ENCODE measurements around the gene ITGBL1.

The ITGBL1 gene

DNA sequence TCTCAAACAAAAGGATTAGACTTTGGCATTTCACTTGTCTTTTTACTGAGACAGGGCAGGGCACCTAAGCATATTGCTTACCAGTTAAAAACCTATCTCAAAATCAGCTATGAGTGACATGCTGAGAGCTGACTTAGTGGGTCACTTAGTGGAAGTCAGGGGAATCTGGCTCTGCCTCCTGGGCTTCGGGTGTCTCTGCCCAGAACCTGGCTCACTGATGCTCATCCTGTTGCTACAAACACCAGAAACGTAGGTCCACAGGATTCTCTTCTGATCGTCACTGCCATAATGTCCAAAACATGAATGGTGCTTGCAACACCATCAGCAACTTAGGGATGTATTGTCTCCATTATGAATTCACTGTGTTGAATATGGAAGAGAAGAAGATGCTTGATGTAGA is 276.1 kb downstream of the ITGBL1 start:
- no peak overlapping the region for H3K4me3 ChIP-seq (ENCODE audit: insufficient read depth, low read length, poor library complexity, severe bottlenecking)
- H4K20me1 ChIP-seq (ENCODE audit: low read depth, low read length), result no peaks in the 10 kb centered on the region
- H3K9ac ChIP-seq (ENCODE audit: low read length), result no peak overlapping the region
- H3K9me3 ChIP-seq (ENCODE audit: insufficient read depth, low read length), result no peaks in the 10 kb centered on the region
- no peak overlapping the region for H3K4me2 ChIP-seq (ENCODE audit: low read depth, low read length, poor library complexity, severe bottlenecking)
- H3F3A ChIP-seq (ENCODE audit: insufficient read depth), result no peaks in the 10 kb centered on the region
- no peak overlapping the region for H3K27ac ChIP-seq (ENCODE audit: low read depth, low read length)
- no peak overlapping the region for H2AFZ ChIP-seq (ENCODE audit: low read depth, low read length, severe bottlenecking)
- H3K36me3 ChIP-seq (ENCODE audit: low read length), result no peaks in the 10 kb centered on the region
- H3K9me2 ChIP-seq (replicated peaks; ENCODE audit: insufficient read depth, low read length), result no peaks in the 10 kb centered on the region
- TF ChIP-seq EZH2phosphoT487 (conservative IDR thresholded peaks at IDR 0.05; ENCODE audit: low read length), result no peak
- TF ChIP-seq, protein P1, sequence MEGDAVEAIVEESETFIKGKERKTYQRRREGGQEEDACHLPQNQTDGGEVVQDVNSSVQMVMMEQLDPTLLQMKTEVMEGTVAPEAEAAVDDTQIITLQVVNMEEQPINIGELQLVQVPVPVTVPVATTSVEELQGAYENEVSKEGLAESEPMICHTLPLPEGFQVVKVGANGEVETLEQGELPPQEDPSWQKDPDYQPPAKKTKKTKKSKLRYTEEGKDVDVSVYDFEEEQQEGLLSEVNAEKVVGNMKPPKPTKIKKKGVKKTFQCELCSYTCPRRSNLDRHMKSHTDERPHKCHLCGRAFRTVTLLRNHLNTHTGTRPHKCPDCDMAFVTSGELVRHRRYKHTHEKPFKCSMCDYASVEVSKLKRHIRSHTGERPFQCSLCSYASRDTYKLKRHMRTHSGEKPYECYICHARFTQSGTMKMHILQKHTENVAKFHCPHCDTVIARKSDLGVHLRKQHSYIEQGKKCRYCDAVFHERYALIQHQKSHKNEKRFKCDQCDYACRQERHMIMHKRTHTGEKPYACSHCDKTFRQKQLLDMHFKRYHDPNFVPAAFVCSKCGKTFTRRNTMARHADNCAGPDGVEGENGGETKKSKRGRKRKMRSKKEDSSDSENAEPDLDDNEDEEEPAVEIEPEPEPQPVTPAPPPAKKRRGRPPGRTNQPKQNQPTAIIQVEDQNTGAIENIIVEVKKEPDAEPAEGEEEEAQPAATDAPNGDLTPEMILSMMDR (IDR thresholded peaks at IDR 0.05; ENCODE audit: insufficient read depth, low read length, poor library complexity, severe bottlenecking), result no peak
- H3K79me2 ChIP-seq (ENCODE audit: insufficient read depth, low read length), result no peaks in the 10 kb centered on the region
- H3K27me3 ChIP-seq (ENCODE audit: low read length), result no peaks in the 10 kb centered on the region

DNA sequence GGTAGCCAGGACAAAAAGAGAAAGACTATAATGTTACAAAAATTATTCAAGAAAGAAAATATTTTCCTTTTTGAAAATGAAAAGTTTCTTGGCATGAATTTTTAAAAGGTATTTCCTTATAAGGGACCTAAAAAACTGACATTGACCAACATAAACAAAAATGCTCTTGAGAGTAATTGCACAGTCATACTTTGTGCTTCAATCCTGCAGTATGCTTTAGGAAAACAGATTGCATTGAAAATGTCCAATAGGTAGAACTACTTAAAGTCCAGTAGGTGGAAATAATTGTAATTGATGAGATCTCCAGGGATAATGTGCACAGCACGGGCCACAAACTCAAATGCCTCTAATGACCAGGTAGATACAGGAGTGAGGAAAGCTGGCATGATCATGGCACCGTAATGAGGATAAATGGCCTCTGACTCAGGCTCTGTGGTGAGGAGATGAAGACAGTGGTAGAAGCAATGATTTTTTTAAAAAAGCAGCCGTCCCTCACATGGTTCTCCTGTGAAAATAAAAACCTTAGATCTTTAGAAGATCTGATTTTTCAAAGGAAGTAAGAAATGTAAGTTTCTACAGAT is 278.0 kb downstream of the ITGBL1 start:
- H3K9me3 ChIP-seq (ENCODE audit: insufficient read depth, low read length), result no peaks in the 10 kb centered on the region
- no peaks in the 10 kb centered on the region for H3K27me3 ChIP-seq (ENCODE audit: low read length)
- no peaks in the 10 kb centered on the region for H3K79me2 ChIP-seq (ENCODE audit: insufficient read depth, low read length)
- no peaks in the 10 kb centered on the region for H3K9me2 ChIP-seq (replicated peaks; ENCODE audit: insufficient read depth, low read length)
- H3K4me2 ChIP-seq (ENCODE audit: low read depth, low read length, poor library complexity, severe bottlenecking), result no peak overlapping the region
- H3K36me3 ChIP-seq (ENCODE audit: low read length), result no peaks in the 10 kb centered on the region
- no peak overlapping the region for H3K27ac ChIP-seq (ENCODE audit: low read depth, low read length)
- no peaks in the 10 kb centered on the region for H4K20me1 ChIP-seq (ENCODE audit: low read depth, low read length)
- H3K4me3 ChIP-seq (ENCODE audit: insufficient read depth, low read length, poor library complexity, severe bottlenecking), result no peak overlapping the region
- H3K9ac ChIP-seq (ENCODE audit: low read length), result no peak overlapping the region
- no peaks in the 10 kb centered on the region for H3F3A ChIP-seq (ENCODE audit: insufficient read depth)
- no peak overlapping the region for H2AFZ ChIP-seq (ENCODE audit: low read depth, low read length, severe bottlenecking)
- no peak for TF ChIP-seq EZH2phosphoT487 (conservative IDR thresholded peaks at IDR 0.05; ENCODE audit: low read length)
- TF ChIP-seq, protein P1 (IDR thresholded peaks at IDR 0.05; ENCODE audit: insufficient read depth, low read length, poor library complexity, severe bottlenecking), result no peak

DNA sequence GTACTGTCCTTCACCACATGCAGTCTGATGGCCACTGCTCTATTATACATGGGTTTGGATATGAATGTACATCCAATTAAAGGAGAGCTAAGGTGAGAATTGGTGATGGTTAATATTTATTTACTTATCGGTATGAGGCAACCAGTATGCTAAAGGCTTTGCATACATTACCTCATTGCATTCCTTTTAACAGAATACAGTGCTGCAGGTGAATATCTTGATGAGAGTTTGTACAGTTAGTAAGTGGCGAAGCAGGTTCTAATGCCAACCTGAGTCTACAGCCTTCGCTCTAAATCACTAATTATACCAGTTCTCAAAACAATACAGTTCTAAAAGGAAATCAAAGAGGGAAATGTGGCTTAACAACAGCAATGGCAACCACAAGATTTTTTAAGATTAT is 284.1 kb downstream of the ITGBL1 start:
- Histone ChIP-seq H3K9me2 (replicated peaks; ENCODE audit: insufficient read depth, low read length) (no peaks in the 10 kb centered on the region), H3F3A (ENCODE audit: insufficient read depth) (no peaks in the 10 kb centered on the region), H3K9ac (ENCODE audit: low read length) (no peak overlapping the region), H3K79me2 (ENCODE audit: insufficient read depth, low read length) (no peaks in the 10 kb centered on the region), H2AFZ (ENCODE audit: low read depth, low read length, severe bottlenecking) (no peak overlapping the region), H3K4me2 (ENCODE audit: low read depth, low read length, poor library complexity, severe bottlenecking) (no peak overlapping the region), H3K9me3 (ENCODE audit: insufficient read depth, low read length) (no peaks in the 10 kb centered on the region), H4K20me1 (ENCODE audit: low read depth, low read length) (no peaks in the 10 kb centered on the region), H3K4me3 (ENCODE audit: insufficient read depth, low read length, poor library complexity, severe bottlenecking) (no peak overlapping the region), H3K36me3 (ENCODE audit: low read length) (no peaks in the 10 kb centered on the region), H3K27me3 (ENCODE audit: low read length) (no peaks in the 10 kb centered on the region), H3K27ac (ENCODE audit: low read depth, low read length) (no peak overlapping the region)
- no peak for TF ChIP-seq EZH2phosphoT487 (conservative IDR thresholded peaks at IDR 0.05; ENCODE audit: low read length)
- TF ChIP-seq, protein P1 (IDR thresholded peaks at IDR 0.05; ENCODE audit: insufficient read depth, low read length, poor library complexity, severe bottlenecking), result no peak
